Measurements from ENCODE around the gene CD37. TPM values are rescaled to one million over a fixed set of nuclear protein-coding genes. Genes with fewer than 3 reads are reported as not detected.
"Not testable (repeated sequence)": the region's sequence is repeated elsewhere in the genome, so short reads cannot be mapped to it uniquely, and the experiment has no call there.

The CD37 gene
- total RNA-seq, 1 donor from 2014 or later = not detected

DNA sequence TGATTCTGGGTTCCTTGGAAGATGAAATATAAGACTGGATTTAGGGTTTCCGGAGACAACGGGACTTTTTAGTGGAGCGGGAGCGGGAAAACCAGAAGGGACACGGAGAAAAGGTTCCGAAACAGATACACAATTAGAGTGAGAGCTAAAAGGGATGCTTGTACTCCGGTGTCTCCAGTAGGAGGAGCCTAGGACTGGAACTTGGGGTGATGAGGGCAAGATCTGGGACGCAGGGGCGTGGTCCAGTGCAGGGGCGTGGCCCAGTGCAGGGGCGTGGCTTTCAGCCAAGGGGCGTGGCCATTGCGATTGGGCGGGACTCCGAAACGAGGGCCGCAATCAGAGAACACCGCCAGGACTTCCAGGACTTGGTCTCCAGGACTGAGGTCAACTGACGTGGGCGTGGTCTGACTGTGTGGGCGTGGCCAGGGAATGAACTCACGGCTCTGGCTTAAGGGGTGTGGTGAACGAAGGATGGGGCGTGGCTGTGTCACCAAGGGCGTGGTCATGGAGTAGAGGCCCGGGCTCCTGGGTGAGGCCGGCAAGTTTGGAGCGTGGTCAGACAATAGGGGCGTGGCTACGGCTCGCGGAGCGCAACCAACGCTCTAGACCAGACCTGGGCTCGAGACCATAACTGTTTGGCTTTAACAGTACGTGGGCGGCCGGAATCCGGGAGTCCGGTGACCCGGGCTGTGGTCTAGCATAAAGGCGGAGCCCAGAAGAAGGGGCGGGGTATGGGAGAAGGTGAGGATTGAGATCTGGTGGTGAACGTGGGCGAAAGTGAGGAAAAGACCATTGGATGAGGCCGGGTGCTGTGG is 28.3 kb downstream of the CD37 start, which contains the start of gene DKKL1:
TSS of gene DKKL1 (plus strand) at position 610 of the 815 bp plus-strand sequence. CDS start at position 732, 122 bp downstream.
- DNase-seq (ENCODE audit: extremely low spot score, unreplicated experiment) = peak; percentile 99
- H3K4me3 Mint-ChIP-seq = no peak within 1 kb of the TSS
- peaks cover 5% of the 10 kb centered on the region for H3K4me1 Mint-ChIP-seq (ENCODE audit: unreplicated experiment)
- TF ChIP-seq, protein P1, sequence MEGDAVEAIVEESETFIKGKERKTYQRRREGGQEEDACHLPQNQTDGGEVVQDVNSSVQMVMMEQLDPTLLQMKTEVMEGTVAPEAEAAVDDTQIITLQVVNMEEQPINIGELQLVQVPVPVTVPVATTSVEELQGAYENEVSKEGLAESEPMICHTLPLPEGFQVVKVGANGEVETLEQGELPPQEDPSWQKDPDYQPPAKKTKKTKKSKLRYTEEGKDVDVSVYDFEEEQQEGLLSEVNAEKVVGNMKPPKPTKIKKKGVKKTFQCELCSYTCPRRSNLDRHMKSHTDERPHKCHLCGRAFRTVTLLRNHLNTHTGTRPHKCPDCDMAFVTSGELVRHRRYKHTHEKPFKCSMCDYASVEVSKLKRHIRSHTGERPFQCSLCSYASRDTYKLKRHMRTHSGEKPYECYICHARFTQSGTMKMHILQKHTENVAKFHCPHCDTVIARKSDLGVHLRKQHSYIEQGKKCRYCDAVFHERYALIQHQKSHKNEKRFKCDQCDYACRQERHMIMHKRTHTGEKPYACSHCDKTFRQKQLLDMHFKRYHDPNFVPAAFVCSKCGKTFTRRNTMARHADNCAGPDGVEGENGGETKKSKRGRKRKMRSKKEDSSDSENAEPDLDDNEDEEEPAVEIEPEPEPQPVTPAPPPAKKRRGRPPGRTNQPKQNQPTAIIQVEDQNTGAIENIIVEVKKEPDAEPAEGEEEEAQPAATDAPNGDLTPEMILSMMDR (conservative IDR thresholded peaks at IDR 0.05) = no peak
- H3K27ac Mint-ChIP-seq = no peak within 1 kb of the TSS
- no peaks in the 10 kb centered on the region for H3K9me3 Mint-ChIP-seq
- no peaks in the 10 kb centered on the region for H3K27me3 Mint-ChIP-seq
- H3K36me3 Mint-ChIP-seq = peaks cover 3% of the 10 kb centered on the region

DNA sequence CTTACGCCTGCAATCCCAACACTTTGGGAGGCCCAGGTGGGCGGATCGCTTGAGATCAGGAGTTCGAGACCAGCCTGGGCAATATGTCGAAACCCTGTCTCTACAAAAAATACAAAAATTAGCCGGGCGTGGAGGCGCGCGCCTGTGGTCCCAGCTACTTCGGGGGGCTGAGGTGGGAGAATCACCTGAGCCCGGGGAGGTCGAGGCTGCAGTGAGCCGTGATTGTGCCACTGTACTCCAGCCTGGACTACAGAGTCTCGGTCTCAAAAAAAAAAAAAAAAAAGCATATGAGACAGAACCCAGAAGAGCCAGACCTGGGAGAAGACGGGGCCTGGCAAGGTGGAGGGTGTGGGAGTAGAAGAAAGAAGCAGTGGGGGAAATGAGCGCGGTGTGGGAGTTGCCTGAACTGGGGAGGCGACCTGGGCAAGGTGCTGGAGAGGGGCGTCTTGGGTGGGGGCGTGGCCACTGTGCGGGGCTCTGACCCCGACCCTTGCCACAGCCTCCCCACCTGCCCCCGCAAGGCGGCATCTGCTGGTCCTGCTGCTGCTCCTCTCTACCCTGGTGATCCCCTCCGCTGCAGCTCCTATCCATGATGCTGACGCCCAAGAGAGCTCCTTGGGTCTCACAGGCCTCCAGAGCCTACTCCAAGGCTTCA is 29.0 kb downstream of the CD37 start:
- H3K27me3 Mint-ChIP-seq = no peaks in the 10 kb centered on the region
- no peaks in the 10 kb centered on the region for H3K9me3 Mint-ChIP-seq
- no peak for DNase-seq (ENCODE audit: extremely low spot score, unreplicated experiment)
- TF ChIP-seq, protein P1 (conservative IDR thresholded peaks at IDR 0.05) = no peak
- peaks cover 5% of the 10 kb centered on the region for H3K4me1 Mint-ChIP-seq (ENCODE audit: unreplicated experiment)
- no peak overlapping the region for H3K27ac Mint-ChIP-seq
- H3K36me3 Mint-ChIP-seq = peaks cover 2% of the 10 kb centered on the region
- no peak overlapping the region for H3K4me3 Mint-ChIP-seq

DNA sequence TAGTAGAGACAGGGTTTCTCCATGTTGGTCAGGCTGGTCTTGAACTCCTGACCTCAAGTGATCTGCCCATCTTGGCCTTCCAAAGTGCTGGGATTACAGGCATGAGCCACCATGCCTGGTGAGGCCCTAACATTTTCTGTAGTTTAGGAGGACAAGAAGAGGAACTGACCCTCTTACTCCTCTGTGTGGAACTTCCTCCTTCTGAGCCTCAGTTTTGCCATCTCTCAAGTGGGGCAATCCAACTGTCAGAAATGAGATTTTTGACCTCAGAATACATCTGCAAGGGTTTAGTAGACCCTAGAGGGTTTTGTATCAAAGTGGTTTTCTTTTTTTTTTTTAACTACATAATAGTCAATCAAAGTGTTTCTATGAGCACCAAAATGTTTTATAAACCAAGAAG is 30.9 kb downstream of the CD37 start:
- DNase-seq (ENCODE audit: extremely low spot score, unreplicated experiment) = no peak
- Mint-ChIP-seq H3K9me3 (peaks cover 4% of the 10 kb centered on the region), H3K27ac (no peak overlapping the region), H3K4me1 (ENCODE audit: unreplicated experiment) (no peaks in the 10 kb centered on the region), H3K4me3 (no peak overlapping the region), H3K36me3 (no peaks in the 10 kb centered on the region), H3K27me3 (no peaks in the 10 kb centered on the region)
- TF ChIP-seq, protein P1 (conservative IDR thresholded peaks at IDR 0.05) = no peak

DNA sequence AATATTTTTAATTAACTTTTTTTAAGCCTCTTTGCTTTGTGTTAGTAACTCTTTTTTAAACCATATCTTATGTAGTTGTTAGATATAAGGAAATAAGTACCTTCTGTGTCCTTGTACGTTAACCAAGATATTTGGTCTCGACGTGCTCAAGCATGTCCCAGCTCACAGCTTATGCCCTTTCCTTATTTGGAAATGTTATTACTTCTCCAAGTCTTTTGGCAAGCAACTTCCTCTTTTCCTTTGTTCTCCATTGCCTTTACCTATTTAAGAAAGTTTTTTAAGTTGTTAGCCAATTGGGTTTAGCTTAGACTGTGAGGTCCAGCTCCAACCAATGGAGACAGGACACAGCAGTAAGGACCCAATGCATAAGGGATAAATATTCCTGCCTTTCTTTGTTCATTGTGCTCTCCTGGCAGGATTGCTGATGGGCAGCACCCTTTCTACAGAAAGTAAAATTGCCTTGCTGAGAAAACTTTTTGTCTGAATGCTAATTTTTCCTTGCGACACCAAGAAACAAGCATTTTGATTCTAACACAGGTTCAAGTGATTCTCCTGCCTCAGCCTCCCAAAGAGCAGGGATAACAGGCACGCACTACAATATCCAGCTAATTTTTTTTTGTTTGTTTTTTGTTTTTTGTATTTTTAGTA is 33.6 kb downstream of the CD37 start:
- Mint-ChIP-seq H3K36me3 (no peaks in the 10 kb centered on the region), H3K9me3 (peaks cover 4% of the 10 kb centered on the region), H3K4me1 (ENCODE audit: unreplicated experiment) (no peaks in the 10 kb centered on the region), H3K27ac (no peak overlapping the region), H3K4me3 (no peak overlapping the region), H3K27me3 (no peaks in the 10 kb centered on the region)
- no peak for DNase-seq (ENCODE audit: extremely low spot score, unreplicated experiment)
- TF ChIP-seq, protein P1 (conservative IDR thresholded peaks at IDR 0.05) = no peak

DNA sequence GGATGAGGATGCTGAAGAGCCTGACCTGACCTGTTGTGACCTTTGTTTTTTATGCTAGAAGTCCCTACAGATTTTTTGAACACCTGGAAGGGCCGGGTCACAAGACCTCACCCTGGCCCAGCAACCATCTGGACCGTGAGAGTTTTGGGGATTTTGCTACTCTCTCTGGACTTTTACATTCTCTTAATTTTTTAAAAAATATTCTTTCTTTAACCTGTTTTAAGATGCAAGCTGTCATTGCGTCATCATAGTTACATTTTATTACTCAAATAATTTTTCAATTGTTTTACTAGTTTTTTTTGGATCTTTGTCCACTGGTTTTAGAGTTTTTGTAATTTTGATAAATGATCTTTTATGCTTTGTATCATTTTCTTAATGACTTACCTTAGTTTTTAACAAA is 36.0 kb downstream of the CD37 start:
- H3K27ac Mint-ChIP-seq = no peak overlapping the region
- peaks cover 6% of the 10 kb centered on the region for H3K27me3 Mint-ChIP-seq
- no peak for DNase-seq (ENCODE audit: extremely low spot score, unreplicated experiment)
- no peak overlapping the region for H3K4me3 Mint-ChIP-seq
- H3K9me3 Mint-ChIP-seq = peaks cover 4% of the 10 kb centered on the region
- H3K4me1 Mint-ChIP-seq (ENCODE audit: unreplicated experiment) = no peaks in the 10 kb centered on the region
- TF ChIP-seq, protein P1 (conservative IDR thresholded peaks at IDR 0.05) = no peak
- H3K36me3 Mint-ChIP-seq = no peaks in the 10 kb centered on the region

DNA sequence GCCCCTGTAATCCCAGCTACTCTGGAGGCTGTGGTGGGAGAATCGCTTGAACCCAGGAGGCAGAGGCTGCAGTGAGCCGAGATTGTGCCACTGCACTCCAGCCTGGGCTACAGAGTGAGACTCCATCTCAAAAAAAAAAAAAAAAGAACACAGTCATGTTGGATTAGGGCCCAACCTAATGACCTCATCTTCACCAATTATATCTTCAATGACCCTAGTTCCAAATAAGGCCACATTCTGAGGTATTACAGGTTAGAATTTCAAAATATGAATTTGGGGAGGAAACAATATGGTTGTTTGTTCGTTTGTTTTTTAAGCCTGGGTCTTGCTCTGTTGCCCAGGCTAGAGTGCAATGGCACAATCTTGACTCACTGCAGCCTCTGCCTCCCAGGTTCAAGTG is 38.0 kb downstream of the CD37 start:
- H3K27me3 Mint-ChIP-seq; H3K9me3 Mint-ChIP-seq; H3K4me3 Mint-ChIP-seq; H3K36me3 Mint-ChIP-seq; DNase-seq (ENCODE audit: extremely low spot score, unreplicated experiment); H3K27ac Mint-ChIP-seq; H3K4me1 Mint-ChIP-seq (ENCODE audit: unreplicated experiment): not testable (repeated sequence)

Data from type B pancreatic cell (in vitro differentiated cells).